H1 (cell line): ENCODE data around the gene TOP3A. TPM values are rescaled to one million over a fixed set of nuclear protein-coding genes. Genes with fewer than 3 reads are reported as not detected.
A peak's percentile ranks its signal among the peaks of the same experiment; 100 is the strongest.

ENCODE experiments used
- CTCF ChIA-PET: fragments of 300-600 bp; sonication (Branson Sonifier 250); formaldehyde crosslinking; loops from one replicate; lab custom pipeline; 2021; ENCODE audit not compliant: partially characterized antibody; lab: Charles Lee
- POLR2A ChIA-PET: fragments of 300-600 bp; sonication (Branson Sonifier 250); formaldehyde crosslinking; loops from one replicate; lab custom pipeline; 2021; ENCODE audit warnings: inconsistent platforms; ENCODE audit not compliant: partially characterized antibody; lab: Charles Lee
- DNase-seq, 2 experiments: peaks; one replicate each; pipeline versions ENCODE4 v3.0.0 to v3.0.0-alpha.2; 2010 to 2022; ENCODE audit warnings: low spot score in 2 of 2, low read depth in 1 of 2, mixed read lengths in 1 of 2
- FAIRE-seq: peaks from 2 replicates; lab custom pipeline; 2011; peaks lifted over from hg19 to GRCh38; lab: Jason Lieb, UNC
- H2AFZ ChIP-seq: 2 replicates; pipeline ENCODE4 v1.8.1; 2012; ENCODE audit warnings: low read length, inconsistent platforms
- H2AK5ac ChIP-seq: 2 replicates; pipeline ENCODE4 v1.6.1; 2013; ENCODE audit warnings: low read depth, low read length
- H2BK120ac ChIP-seq: replicated peaks from 2 replicates; pipeline ENCODE3; 2013; ENCODE audit warnings: low read depth, low read length, inconsistent platforms
- H2BK12ac ChIP-seq: 2 replicates; pipeline ENCODE4 v1.6.1; 2013; ENCODE audit warnings: low read depth, low read length
- H2BK15ac ChIP-seq: 2 replicates; pipeline ENCODE4 v1.6.1; 2013; ENCODE audit warnings: low read length
- H2BK20ac ChIP-seq: 2 replicates; pipeline ENCODE4 v1.6.1; 2013; ENCODE audit warnings: low read length
- H2BK5ac ChIP-seq: 2 replicates; pipeline ENCODE4 v1.6.1; 2013; ENCODE audit warnings: low read depth, low read length
- H3K14ac ChIP-seq: 2 replicates; pipeline ENCODE4 v1.6.1; 2013; ENCODE audit warnings: inconsistent platforms; ENCODE audit not compliant: insufficient read length
- H3K18ac ChIP-seq: 2 replicates; pipeline ENCODE4 v1.6.1; 2013; ENCODE audit warnings: low read length; ENCODE audit errors: extremely low read depth
- H3K23ac ChIP-seq: 2 replicates; pipeline ENCODE4 v1.6.1; 2013; ENCODE audit warnings: inconsistent platforms; ENCODE audit not compliant: insufficient read length
- H3K23me2 ChIP-seq: 2 replicates; pipeline ENCODE4 v1.6.1; 2013; ENCODE audit warnings: low read depth, low read length
- H3K27ac ChIP-seq: 2 replicates; pipeline ENCODE4 v1.6.1; 2011; ENCODE audit warnings: low read depth, low read length, inconsistent platforms
- H3K27me3 ChIP-seq, 4 experiments: replicated peaks in 1 of 4; 1 replicate in 1 of 4; 2 replicates in 3 of 4; pipeline versions ENCODE4 v1.6.1 to v1.8.1; 2011 to 2013; ENCODE audit warnings: low read length in 3 of 4, mild to moderate bottlenecking in 3 of 4, inconsistent platforms in 2 of 4, mixed read lengths in 2 of 4, moderate library complexity in 1 of 4; ENCODE audit not compliant: control insufficient read depth in 3 of 4, insufficient read depth in 3 of 4; ENCODE audit errors: extremely low read depth in 1 of 4
- H3K36me3 ChIP-seq, 4 experiments: 2 replicates each; pipeline versions ENCODE4 v1.6.1 to v1.8.1; 2011 to 2013; ENCODE audit warnings: mild to moderate bottlenecking in 4 of 4, low read length in 3 of 4, moderate library complexity in 2 of 4, control low read depth in 1 of 4, inconsistent platforms in 1 of 4; ENCODE audit not compliant: insufficient read depth in 4 of 4, control insufficient read depth in 2 of 4
- H3K4ac ChIP-seq: replicated peaks from 2 replicates; pipeline ENCODE3; 2013; ENCODE audit warnings: low read length, low read depth, mixed read lengths, inconsistent platforms; ENCODE audit not compliant: insufficient read length
- H3K4me1 ChIP-seq, 4 experiments: replicated peaks in 1 of 4; 1 replicate in 1 of 4; 2 replicates in 3 of 4; pipeline versions ENCODE4 v1.6.1 to v1.8.1; 2011 to 2013; ENCODE audit warnings: low read length in 3 of 4, inconsistent platforms in 2 of 4, mixed read lengths in 1 of 4; ENCODE audit not compliant: insufficient read depth in 4 of 4, control insufficient read depth in 3 of 4
- H3K4me2 ChIP-seq, 2 experiments: 2 replicates each; pipeline versions ENCODE4 v1.6.1 to v1.8.1; 2011 to 2013; ENCODE audit warnings: low read depth in 2 of 2, low read length in 2 of 2, control low read depth in 1 of 2, inconsistent platforms in 1 of 2, mild to moderate bottlenecking in 1 of 2; ENCODE audit not compliant: insufficient read depth in 1 of 2
- H3K4me3 ChIP-seq, 4 experiments: fragments of 200-600, 300-600 bp in 1 of 4; sonication (generic), shearing (Covaris generic), sonication (Bioruptor Twin) in 1 of 4; 2 replicates each; pipeline versions ENCODE4 v1.5.1 to v1.8.1; 2011 to 2016; ENCODE audit warnings: low read length in 4 of 4, low read depth in 3 of 4, control low read depth in 2 of 4, inconsistent platforms in 2 of 4, mild to moderate bottlenecking in 2 of 4, mixed read lengths in 1 of 4, moderate library complexity in 1 of 4; ENCODE audit not compliant: insufficient read depth in 2 of 4; ENCODE audit errors: extremely low read depth in 1 of 4
- H3K56ac ChIP-seq: replicated peaks from 2 replicates; pipeline ENCODE3; 2013; ENCODE audit warnings: low read depth, mild to moderate bottlenecking, mixed read lengths, low read length, inconsistent platforms; ENCODE audit not compliant: insufficient read length
- H3K79me1 ChIP-seq: 2 replicates; pipeline ENCODE4 v1.6.1; 2013; ENCODE audit warnings: low read depth, low read length, control low read depth
- H3K79me2 ChIP-seq, 2 experiments: 2 replicates each; pipeline versions ENCODE4 v1.6.1 to v1.8.1; 2012 to 2013; ENCODE audit warnings: low read length in 2 of 2, mild to moderate bottlenecking in 2 of 2, inconsistent platforms in 1 of 2; ENCODE audit not compliant: insufficient read depth in 2 of 2, control insufficient read depth in 1 of 2
- H3K9ac ChIP-seq, 4 experiments: replicated peaks in 1 of 4; 1 replicate in 1 of 4; 2 replicates in 3 of 4; pipeline versions ENCODE4 v1.6.1 to v1.8.1; 2011 to 2013; ENCODE audit warnings: low read depth in 3 of 4, low read length in 3 of 4, control low read depth in 2 of 4, mild to moderate bottlenecking in 2 of 4, moderate library complexity in 2 of 4, inconsistent platforms in 1 of 4; ENCODE audit errors: extremely low read depth in 1 of 4
- H3K9me3 ChIP-seq, 2 experiments: 2 replicates each; pipeline versions ENCODE4 v1.6.1 to v1.8.1; 2012 to 2013; ENCODE audit warnings: mild to moderate bottlenecking in 2 of 2, moderate library complexity in 2 of 2, control low read depth in 1 of 2, inconsistent platforms in 1 of 2, low read depth in 1 of 2, low read length in 1 of 2, mixed read lengths in 1 of 2; ENCODE audit not compliant: insufficient read depth in 2 of 2
- H4K20me1 ChIP-seq, 2 experiments: replicated peaks in 1 of 2; 2 replicates each; pipeline versions ENCODE3 to v1.8.1; 2011 to 2013; ENCODE audit warnings: inconsistent platforms in 2 of 2, low read length in 2 of 2, mild to moderate bottlenecking in 1 of 2; ENCODE audit not compliant: insufficient read depth in 2 of 2, control insufficient read depth in 1 of 2
- H4K5ac ChIP-seq: 2 replicates; pipeline ENCODE4 v1.6.1; 2013; ENCODE audit warnings: low read length, low read depth, mixed read lengths, inconsistent platforms; ENCODE audit not compliant: insufficient read length
- H4K8ac ChIP-seq: 2 replicates; pipeline ENCODE4 v1.8.0; 2013; ENCODE audit warnings: mild to moderate bottlenecking, moderate library complexity, low read length, inconsistent platforms; ENCODE audit not compliant: insufficient read depth; ENCODE audit errors: extremely low read depth
- H4K91ac ChIP-seq: replicated peaks from 2 replicates; pipeline ENCODE3; 2013; ENCODE audit warnings: low read length, mixed read lengths, inconsistent platforms; ENCODE audit not compliant: insufficient read length
- ASH2L ChIP-seq: fragments of 200-600, 300-600 bp; sonication (generic); IDR thresholded peaks from one replicate; pipeline ENCODE4 v1.7.1; 2017; ENCODE audit warnings: low read length
- BRCA1 ChIP-seq: IDR thresholded peaks from 2 replicates; pipeline ENCODE4 v1.6.1; 2012; ENCODE audit warnings: low read depth, low read length, improper control_type of control experiment
- EGR1 ChIP-seq: IDR thresholded peaks from 2 replicates; pipeline ENCODE4 v1.6.1; 2011; ENCODE audit warnings: low read depth, low read length, borderline replicate concordance
- GABPA ChIP-seq: IDR thresholded peaks from 2 replicates; pipeline ENCODE4 v1.6.1; 2011; ENCODE audit warnings: mild to moderate bottlenecking, low read length, moderate library complexity, borderline replicate concordance; ENCODE audit not compliant: insufficient read depth
- KDM4A ChIP-seq: IDR thresholded peaks from one replicate; pipeline ENCODE4 v1.7.1; 2012; ENCODE audit warnings: low read depth, mild to moderate bottlenecking, moderate library complexity, low read length, inconsistent platforms; ENCODE audit not compliant: severe bottlenecking
- MAX ChIP-seq: IDR thresholded peaks from 2 replicates; pipeline ENCODE4 v1.6.1; 2012; ENCODE audit warnings: inconsistent platforms
- NANOG ChIP-seq: IDR thresholded peaks from 2 replicates; pipeline ENCODE4 v1.6.1; 2011; ENCODE audit warnings: low read length, low read depth, mild to moderate bottlenecking, inconsistent platforms; ENCODE audit not compliant: insufficient read depth, poor library complexity, severe bottlenecking
- PHF8 ChIP-seq: fragments of 200-600 bp; sonication (generic); conservative IDR thresholded peaks from 2 replicates; pipeline ENCODE4 v1.7.1; 2012; ENCODE audit warnings: low read depth, mild to moderate bottlenecking, inconsistent platforms, low read length, moderate library complexity
- POLR2A ChIP-seq, 2 experiments: IDR thresholded peaks; 1 replicate in 1 of 2; 2 replicates in 1 of 2; pipeline ENCODE4 v1.6.1; 2011; ENCODE audit warnings: low read depth in 2 of 2, low read length in 2 of 2, mild to moderate bottlenecking in 2 of 2; ENCODE audit errors: control extremely low read depth in 1 of 2
- TAF1 ChIP-seq: IDR thresholded peaks from 2 replicates; pipeline ENCODE4 v1.6.1; 2011; ENCODE audit warnings: mild to moderate bottlenecking, low read depth, low read length
- TEAD4 ChIP-seq: IDR thresholded peaks from 2 replicates; pipeline ENCODE4 v1.6.1; 2012; ENCODE audit warnings: low read depth, low read length, inconsistent platforms, mixed read lengths
- YY1 ChIP-seq: IDR thresholded peaks from 2 replicates; pipeline ENCODE4 v1.6.1; 2011; ENCODE audit warnings: low read depth, mild to moderate bottlenecking, low read length
- WGBS, 2 experiments: shearing (Covaris generic) in 1 of 2; methylation state at CpG; one replicate each; pipeline versions ENCODE4 v1.1.6 to v1.1.7; 2013 to 2015; ENCODE audit warnings: low lambda C conversion rate in 2 of 2, mixed read lengths in 2 of 2, inconsistent platforms in 1 of 2, low coverage in 1 of 2, missing lambda C conversion rate in 1 of 2; ENCODE audit not compliant: insufficient replicate concordance in 2 of 2, insufficient coverage in 1 of 2, insufficient read length in 1 of 2; ENCODE audit errors: extremely low coverage in 1 of 2, missing lambda C conversion rate in 1 of 2; 5-methylcytosine and 5-hydroxymethylcytosine counted together
- polyA plus RNA-seq, 7 experiments: library from polyadenylated mRNA; depleted of rRNA in 3 of 7; stranded (reverse) in 5 of 7; unstranded in 2 of 7; fragments of >200 nt in 5 of 7; fragments of 200-250 nt in 2 of 7; gene quantifications; 1 replicate in 5 of 7; 2 replicates in 1 of 7; 4 replicates in 1 of 7; pipeline versions ENCODE4 v1.2.1 to v1.2.3, GENCODE V29; 2011 to 2013; ENCODE audit warnings: missing spikeins in 2 of 7, mixed read lengths in 2 of 7
- total RNA-seq: library from RNA; stranded (reverse); fragmentation: NEBNext Ultra II Directional; extraction: Animal tissue kit (Norgen Biotek cat#: 25700); gene quantifications from 2 replicates; pipeline ENCODE4 v1.2.1, GENCODE V29; 2021
- TF ChIP-seq, protein P1 (sequence below): IDR thresholded peaks from 2 replicates; pipeline ENCODE4 v1.6.1; 2011; ENCODE audit warnings: low read length, improper control_type of control experiment

The TOP3A gene
- total and polyA plus RNA-seq, 2 of the 8 experiments (the other 6 are each of a cell fraction or from before 2014, with no cell fraction given), result 23.4 to 54.3 TPM

DNA sequence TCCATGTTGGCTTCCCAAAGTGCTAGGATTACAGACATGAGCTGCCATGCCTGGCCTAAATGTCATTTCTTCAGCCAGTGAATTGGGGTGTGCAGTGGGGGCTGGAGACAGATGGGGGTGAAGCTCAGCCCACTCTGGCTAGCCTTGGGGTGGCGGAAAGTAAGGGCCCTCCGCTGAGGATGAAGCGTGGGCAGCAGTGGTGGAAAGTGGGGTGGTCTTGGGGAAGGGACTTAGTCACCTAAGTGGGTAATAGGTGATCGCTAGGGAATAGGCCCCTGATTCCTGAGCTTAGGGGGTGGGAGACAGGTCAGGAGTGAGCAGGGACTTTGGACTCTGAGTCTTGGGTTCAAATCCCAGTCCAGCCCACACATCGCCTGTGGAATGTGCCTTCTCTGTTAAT is 87.2 kb downstream of the TOP3A start:
- Histone ChIP-seq H2BK5ac (0 out of 2 replicates have a peak overlapping the region, but pooled peaks have one; percentile 16), H3K27me3 (no peaks in the 10 kb centered on the region), H3K36me3 (peaks cover 0 to 4% (median 3%) of the 10 kb centered on the region in 4 experiments; a peak in 1 of 8 replicates), H4K8ac (no peak overlapping the region), H4K5ac (no peak overlapping the region), H3K4me1 (peaks cover 0 to 18% (median 12%) of the 10 kb centered on the region in 4 experiments; a peak in 6 of 7 replicates), H3K4me3 (no peak overlapping the region), H2AFZ (no peak overlapping the region), H3K79me2 (peaks cover 8 to 62% of the 10 kb centered on the region in 2 experiments), H3K23me2 (peaks cover 13% of the 10 kb centered on the region), H3K18ac (no peak overlapping the region), H4K91ac (no peak overlapping the region), H3K9me3 (no peaks in the 10 kb centered on the region), H3K27ac (no peak overlapping the region), H3K79me1 (peaks cover 44% of the 10 kb centered on the region), H3K9ac (peak overlapping the region in 1 of 4 experiments; percentile 15; a peak in 1 of 7 replicates), H2AK5ac (no peak overlapping the region), H3K56ac (no peak overlapping the region), H3K4ac (no peak overlapping the region), H3K14ac (no peak overlapping the region), H2BK12ac (no peak overlapping the region), H3K23ac (no peak overlapping the region), H2BK20ac (no peak overlapping the region), H2BK120ac (no peak overlapping the region), H3K4me2 (no peak overlapping the region), H2BK15ac (no peak overlapping the region), H4K20me1 (peaks cover 17 to 28% of the 10 kb centered on the region in 2 experiments)
- no peak for FAIRE-seq
- ChIA-PET CTCF (interaction anchor here (1.5 to 8.4 kb wide), 3 partner anchors 12 to 36 kb away, joined by 5 to 76 read pairs (median 10); no protein-coding TSS in a partner anchor), POLR2A (interaction anchor here (1.0 to 3.6 kb wide), 3 partner anchors 19 to 44 kb away, joined by 3 to 14 read pairs (median 3); partner anchors contain the start of gene ALKBH5)
- DNase-seq, result no peak
- WGBS, 2 experiments, result 93% methylated on average over 5 of the region's 5 CpGs; no CpG with 5 or more reads in 1 of the 2 experiments
- no peak for TF ChIP-seq BRCA1
- TF ChIP-seq TAF1, result no peak
- TF ChIP-seq MAX, result no peak
- no peak for TF ChIP-seq KDM4A
- TF ChIP-seq ASH2L, result no peak
- no peak for TF ChIP-seq POLR2A (IDR thresholded peaks at IDR 0.05; ENCODE audit: control extremely low read depth in 1 of 2, low read depth in 2 of 2, low read length in 2 of 2)
- TF ChIP-seq EGR1, result no peak
- no peak for TF ChIP-seq PHF8
- no peak for TF ChIP-seq GABPA
- TF ChIP-seq TEAD4, result no peak
- TF ChIP-seq NANOG, result no peak
- TF ChIP-seq, protein P1, sequence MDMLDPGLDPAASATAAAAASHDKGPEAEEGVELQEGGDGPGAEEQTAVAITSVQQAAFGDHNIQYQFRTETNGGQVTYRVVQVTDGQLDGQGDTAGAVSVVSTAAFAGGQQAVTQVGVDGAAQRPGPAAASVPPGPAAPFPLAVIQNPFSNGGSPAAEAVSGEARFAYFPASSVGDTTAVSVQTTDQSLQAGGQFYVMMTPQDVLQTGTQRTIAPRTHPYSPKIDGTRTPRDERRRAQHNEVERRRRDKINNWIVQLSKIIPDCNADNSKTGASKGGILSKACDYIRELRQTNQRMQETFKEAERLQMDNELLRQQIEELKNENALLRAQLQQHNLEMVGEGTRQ, result no peak
- no peak for TF ChIP-seq YY1
